GM19438 (cell line): ENCODE results near the gene UBE2N.
A peak's percentile ranks its signal among the peaks of the same experiment; 100 is the strongest.

ENCODE experiments used
- ATAC-seq: cut with Tn5 transposase; IDR thresholded peaks from one replicate; pipeline ENCODE4 v1.9.1; 2021; ENCODE audit warnings: low read depth; ENCODE audit not compliant: unreplicated experiment

UBE2N gene

GRCh38 chr12:93361151-93361919 lies 80.4 kb downstream of the UBE2N start:
- ATAC-seq, result no peak

GRCh38 chr12:93360688-93361087 lies 81.1 kb downstream of the UBE2N start:
- ATAC-seq, result no peak

- ATAC-seq, result no peak
These were observed 82.9 kb downstream of the UBE2N start for GRCh38 chr12:93358821-93359220.

DNA sequence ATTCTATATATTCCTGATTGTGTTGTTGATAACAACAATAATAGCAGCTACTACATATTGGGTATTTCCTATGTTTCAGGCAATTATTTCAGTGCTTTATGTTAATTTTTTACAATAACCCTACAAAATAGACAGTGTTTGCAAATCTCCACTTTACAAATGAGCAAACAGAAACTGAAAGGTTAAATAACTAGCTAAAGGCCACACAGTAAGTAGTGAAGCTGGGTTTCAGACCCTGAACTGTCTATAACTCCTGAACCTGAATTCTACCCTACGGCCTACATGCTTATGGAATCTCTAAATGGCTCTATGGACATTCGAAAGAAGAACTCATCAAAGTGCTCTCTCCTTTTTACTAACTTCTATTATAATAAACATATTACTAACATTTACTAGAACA lies 83.7 kb downstream of the UBE2N start:
- ATAC-seq, result peak; percentile 92

DNA sequence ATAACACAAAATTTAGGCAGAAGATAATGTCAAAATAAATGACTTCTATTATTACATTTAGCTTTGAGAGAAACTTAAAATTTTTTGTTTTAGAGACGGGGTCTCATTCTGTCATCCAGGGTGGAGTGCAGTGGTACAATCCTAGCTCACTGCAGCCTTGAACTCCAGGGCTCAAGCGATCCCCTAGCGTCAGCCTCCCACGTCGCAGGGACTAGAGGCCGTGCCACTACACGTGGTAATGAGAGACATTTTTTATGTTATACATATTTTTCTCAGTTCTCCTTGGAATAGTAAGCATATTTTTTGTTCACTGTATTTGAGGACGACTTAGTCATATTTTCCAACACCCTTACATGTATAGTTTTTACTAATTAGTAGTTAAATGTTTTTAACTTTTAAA lies 85.5 kb downstream of the UBE2N start:
- no peak for ATAC-seq
